HG03108 (cell line): ENCODE results near the gene RPP14.
A peak's percentile ranks its signal among the peaks of the same experiment; 100 is the strongest.
"Not testable (repeated sequence)": the region's sequence is repeated elsewhere in the genome, so short reads cannot be mapped to it uniquely, and the experiment has no call there.

ENCODE experiments used
- ATAC-seq: cut with Tn5 transposase; IDR thresholded peaks from one replicate; pipeline ENCODE4 v1.9.1; 2021; ENCODE audit warnings: moderate library complexity; ENCODE audit not compliant: unreplicated experiment

Gene RPP14

GRCh38 chr3:58329922-58330413 is 23.9 kb downstream of the RPP14 start:
- no peak for ATAC-seq

GRCh38 chr3:58331593-58332152 is 25.6 kb downstream of the RPP14 start:
- no peak for ATAC-seq

GRCh38 chr3:58332575-58333188 is 26.6 kb downstream of the RPP14 start, which contains the start of gene PXK:
Gene PXK (plus strand): TSS chr3:58332892. CDS start chr3:58332989, 97 bp downstream.
- peak; percentile 87 for ATAC-seq

- ATAC-seq: peak; percentile 47
Measured at GRCh38 chr3:58333206-58334012, 27.4 kb downstream of the RPP14 start.

- no peak for ATAC-seq
Measured at GRCh38 chr3:58334013-58334321, 27.9 kb downstream of the RPP14 start.

GRCh38 chr3:58334506-58334884 is 28.4 kb downstream of the RPP14 start:
- no peak for ATAC-seq

GRCh38 chr3:58335652-58335947 is 29.6 kb downstream of the RPP14 start:
- ATAC-seq: no peak

GRCh38 chr3:58336135-58336882 is 30.3 kb downstream of the RPP14 start:
- no peak for ATAC-seq

GRCh38 chr3:58337190-58337589 is 31.1 kb downstream of the RPP14 start:
- ATAC-seq: no peak

GRCh38 chr3:58339146-58339545 is 33.1 kb downstream of the RPP14 start:
- ATAC-seq: not testable (repeated sequence)

- no peak for ATAC-seq
Measured at GRCh38 chr3:58340594-58341244, 34.7 kb downstream of the RPP14 start.

GRCh38 chr3:58341376-58341775 is 35.3 kb downstream of the RPP14 start:
- no peak for ATAC-seq

GRCh38 chr3:58342676-58343075 is 36.6 kb downstream of the RPP14 start:
- ATAC-seq: no peak

GRCh38 chr3:58345457-58345856 is 39.4 kb downstream of the RPP14 start:
- ATAC-seq: no peak

GRCh38 chr3:58346368-58346767 is 40.3 kb downstream of the RPP14 start:
- ATAC-seq: no peak

- ATAC-seq: no peak
Measured at GRCh38 chr3:58347984-58348383, 41.9 kb downstream of the RPP14 start.

GRCh38 chr3:58349792-58350626 is 44.0 kb downstream of the RPP14 start:
- ATAC-seq: peak; percentile 90

GRCh38 chr3:58350627-58351013 is 44.6 kb downstream of the RPP14 start:
- no peak for ATAC-seq

GRCh38 chr3:58351920-58352319 is 45.9 kb downstream of the RPP14 start:
- no peak for ATAC-seq

- ATAC-seq: no peak
Measured at GRCh38 chr3:58352626-58353025, 46.6 kb downstream of the RPP14 start.
